Measurements from ENCODE around the gene RTBDN. TPM values are rescaled to one million over a fixed set of nuclear protein-coding genes. Genes with fewer than 3 reads are reported as not detected.

RTBDN gene
- total RNA-seq, 4 donors from 2014 or later = not detected

DNA sequence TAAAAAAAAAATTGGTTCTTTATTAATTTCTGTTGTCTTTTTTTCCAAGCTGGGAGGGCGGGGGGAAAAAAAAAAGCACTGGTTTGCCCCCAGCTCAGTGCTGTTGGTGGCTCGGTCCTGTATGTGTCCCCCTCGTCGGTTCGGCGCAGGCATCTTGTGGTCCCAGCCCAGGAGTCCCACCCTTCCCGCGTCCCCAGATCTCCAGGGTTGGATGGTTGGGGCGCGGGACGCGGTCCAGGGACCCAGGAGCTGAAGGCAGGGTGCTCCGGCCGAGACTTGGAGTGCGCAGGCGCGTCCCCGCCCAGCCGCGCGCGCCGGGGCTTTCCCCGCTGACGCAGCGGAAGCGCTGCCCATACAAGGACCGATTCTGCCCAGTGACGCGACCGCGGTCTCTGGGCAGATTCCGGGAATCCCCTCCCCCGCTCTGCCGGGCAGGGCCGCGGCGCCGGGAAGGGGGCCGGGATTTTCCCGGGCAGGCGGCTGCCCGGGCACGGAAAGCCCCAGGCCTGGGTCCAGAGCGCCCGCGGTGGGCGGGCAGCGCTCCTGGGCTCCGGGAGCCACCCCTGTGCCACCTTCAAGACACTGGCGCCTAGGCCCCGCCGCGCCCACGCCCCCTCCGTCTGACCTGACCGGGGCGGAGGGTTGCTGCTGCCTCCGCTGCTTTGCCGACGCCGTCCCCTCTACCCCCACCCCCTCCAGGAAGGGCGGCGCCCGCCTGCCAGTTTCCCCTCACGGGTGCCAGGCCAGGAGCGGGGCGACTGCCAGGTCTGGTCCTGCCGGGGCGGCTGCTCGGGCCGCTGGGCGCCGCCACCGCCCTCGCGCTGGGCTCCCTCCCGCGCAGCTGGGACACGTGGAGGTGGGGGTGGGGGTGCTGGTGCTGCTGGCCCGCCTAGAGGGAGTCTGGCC, 40.8 kb downstream of the RTBDN start:
- DNase-seq (ENCODE audit: low spot score) (no peak), ATAC-seq (ENCODE audit: low FRiP score) (peak; percentile 50)
- TF ChIP-seq, protein P1, sequence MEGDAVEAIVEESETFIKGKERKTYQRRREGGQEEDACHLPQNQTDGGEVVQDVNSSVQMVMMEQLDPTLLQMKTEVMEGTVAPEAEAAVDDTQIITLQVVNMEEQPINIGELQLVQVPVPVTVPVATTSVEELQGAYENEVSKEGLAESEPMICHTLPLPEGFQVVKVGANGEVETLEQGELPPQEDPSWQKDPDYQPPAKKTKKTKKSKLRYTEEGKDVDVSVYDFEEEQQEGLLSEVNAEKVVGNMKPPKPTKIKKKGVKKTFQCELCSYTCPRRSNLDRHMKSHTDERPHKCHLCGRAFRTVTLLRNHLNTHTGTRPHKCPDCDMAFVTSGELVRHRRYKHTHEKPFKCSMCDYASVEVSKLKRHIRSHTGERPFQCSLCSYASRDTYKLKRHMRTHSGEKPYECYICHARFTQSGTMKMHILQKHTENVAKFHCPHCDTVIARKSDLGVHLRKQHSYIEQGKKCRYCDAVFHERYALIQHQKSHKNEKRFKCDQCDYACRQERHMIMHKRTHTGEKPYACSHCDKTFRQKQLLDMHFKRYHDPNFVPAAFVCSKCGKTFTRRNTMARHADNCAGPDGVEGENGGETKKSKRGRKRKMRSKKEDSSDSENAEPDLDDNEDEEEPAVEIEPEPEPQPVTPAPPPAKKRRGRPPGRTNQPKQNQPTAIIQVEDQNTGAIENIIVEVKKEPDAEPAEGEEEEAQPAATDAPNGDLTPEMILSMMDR (IDR thresholded peaks at IDR 0.05) = no peak

DNA sequence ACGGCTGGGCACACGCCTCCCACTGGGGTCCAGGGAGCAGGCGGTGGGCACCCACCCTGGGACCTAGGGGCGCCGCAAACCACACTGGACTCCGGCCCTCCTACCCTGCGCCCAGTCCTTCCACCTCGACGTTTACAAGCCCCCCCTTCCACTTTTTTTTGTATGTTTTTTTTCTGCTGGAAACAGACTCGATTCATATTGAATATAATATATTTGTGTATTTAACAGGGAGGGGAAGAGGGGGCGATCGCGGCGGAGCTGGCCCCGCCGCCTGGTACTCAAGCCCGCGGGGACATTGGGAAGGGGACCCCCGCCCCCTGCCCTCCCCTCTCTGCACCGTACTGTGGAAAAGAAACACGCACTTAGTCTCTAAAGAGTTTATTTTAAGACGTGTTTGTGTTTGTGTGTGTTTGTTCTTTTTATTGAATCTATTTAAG, 41.5 kb downstream of the RTBDN start:
- TF ChIP-seq, protein P1 (IDR thresholded peaks at IDR 0.05) = no peak
- DNase-seq (ENCODE audit: low spot score) (no peak), ATAC-seq (ENCODE audit: low FRiP score) (no peak)

DNA sequence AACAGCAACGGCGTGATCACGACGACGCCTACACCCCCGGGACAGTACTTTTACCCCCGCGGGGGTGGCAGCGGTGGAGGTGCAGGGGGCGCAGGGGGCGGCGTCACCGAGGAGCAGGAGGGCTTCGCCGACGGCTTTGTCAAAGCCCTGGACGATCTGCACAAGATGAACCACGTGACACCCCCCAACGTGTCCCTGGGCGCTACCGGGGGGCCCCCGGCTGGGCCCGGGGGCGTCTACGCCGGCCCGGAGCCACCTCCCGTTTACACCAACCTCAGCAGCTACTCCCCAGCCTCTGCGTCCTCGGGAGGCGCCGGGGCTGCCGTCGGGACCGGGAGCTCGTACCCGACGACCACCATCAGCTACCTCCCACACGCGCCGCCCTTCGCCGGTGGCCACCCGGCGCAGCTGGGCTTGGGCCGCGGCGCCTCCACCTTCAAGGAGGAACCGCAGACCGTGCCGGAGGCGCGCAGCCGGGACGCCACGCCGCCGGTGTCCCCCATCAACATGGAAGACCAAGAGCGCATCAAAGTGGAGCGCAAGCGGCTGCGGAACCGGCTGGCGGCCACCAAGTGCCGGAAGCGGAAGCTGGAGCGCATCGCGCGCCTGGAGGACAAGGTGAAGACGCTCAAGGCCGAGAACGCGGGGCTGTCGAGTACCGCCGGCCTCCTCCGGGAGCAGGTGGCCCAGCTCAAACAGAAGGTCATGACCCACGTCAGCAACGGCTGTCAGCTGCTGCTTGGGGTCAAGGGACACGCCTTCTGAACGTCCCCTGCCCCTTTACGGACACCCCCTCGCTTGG, 42.1 kb downstream of the RTBDN start:
- no peak for DNase-seq (ENCODE audit: low spot score)
- ATAC-seq (ENCODE audit: low FRiP score) = no peak

DNA sequence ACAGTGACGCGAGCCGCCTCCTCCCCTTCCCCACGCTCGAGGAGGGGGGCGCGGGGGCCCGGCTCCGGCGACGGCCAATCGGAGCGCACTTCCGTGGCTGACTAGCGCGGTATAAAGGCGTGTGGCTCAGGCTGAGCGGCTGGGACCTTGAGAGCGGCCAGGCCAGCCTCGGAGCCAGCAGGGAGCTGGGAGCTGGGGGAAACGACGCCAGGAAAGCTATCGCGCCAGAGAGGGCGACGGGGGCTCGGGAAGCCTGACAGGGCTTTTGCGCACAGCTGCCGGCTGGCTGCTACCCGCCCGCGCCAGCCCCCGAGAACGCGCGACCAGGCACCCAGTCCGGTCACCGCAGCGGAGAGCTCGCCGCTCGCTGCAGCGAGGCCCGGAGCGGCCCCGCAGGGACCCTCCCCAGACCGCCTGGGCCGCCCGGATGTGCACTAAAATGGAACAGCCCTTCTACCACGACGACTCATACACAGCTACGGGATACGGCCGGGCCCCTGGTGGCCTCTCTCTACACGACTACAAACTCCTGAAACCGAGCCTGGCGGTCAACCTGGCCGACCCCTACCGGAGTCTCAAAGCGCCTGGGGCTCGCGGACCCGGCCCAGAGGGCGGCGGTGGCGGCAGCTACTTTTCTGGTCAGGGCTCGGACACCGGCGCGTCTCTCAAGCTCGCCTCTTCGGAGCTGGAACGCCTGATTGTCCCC, 42.9 kb downstream of the RTBDN start, which contains the start of gene JUNB:
JUNB (plus strand) TSS at position 142 of the 706 bp plus-strand sequence; CDS start at position 428, 286 bp downstream.
- TF ChIP-seq, protein P1 (IDR thresholded peaks at IDR 0.05) = no peak
- ATAC-seq (ENCODE audit: low FRiP score) (peak; percentile 33), DNase-seq (ENCODE audit: low spot score) (peak; percentile 86)

More for the DNA sequence above, 42.1 kb downstream of the RTBDN start:
- TF ChIP-seq, protein P1 (IDR thresholded peaks at IDR 0.05) = no peak

DNA sequence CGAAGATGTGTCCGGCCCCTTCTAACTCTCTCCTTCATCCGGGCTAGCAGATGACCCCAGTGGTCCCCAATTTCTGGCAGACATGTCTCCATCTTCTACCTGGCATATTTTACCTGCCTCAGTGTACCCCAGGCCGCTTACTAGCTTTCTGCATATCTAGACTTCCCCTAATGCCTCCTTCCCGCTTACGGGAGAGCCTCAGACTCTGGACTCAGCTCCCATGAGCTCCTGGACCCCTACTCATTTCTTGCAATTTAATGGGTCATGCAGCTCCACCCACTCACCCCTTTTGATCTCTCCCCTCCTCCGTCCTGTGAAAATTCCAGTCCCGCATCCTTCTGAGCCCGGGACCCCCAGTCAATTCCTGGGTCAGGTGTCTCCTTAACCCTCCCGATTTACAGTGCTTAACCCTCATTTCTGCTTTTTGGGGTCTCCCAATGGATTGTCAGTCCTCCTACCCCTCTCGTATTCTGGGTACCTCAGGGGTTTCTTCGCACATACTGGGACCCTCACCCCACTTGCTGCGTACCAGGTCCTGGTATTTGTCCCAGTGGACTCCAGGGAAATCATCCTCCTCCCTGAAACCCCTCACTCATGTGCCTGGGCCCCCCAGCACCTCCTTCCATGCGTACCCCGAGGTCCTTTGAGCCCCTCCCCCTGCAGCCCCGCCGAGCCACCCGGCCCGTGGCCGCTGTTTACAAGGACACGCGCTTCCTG, 43.6 kb downstream of the RTBDN start:
- no peak for DNase-seq (ENCODE audit: low spot score)
- TF ChIP-seq, protein P1 (IDR thresholded peaks at IDR 0.05) = no peak

More for the DNA sequence above, 43.6 kb downstream of the RTBDN start:
- ATAC-seq (ENCODE audit: low FRiP score) = no peak

Measured in omental fat pad (tissue), 4 donors.